ENCODE data around the gene FAM13B. TPM values are rescaled to one million over a fixed set of nuclear protein-coding genes. Genes with fewer than 3 reads are reported as not detected.
"Not testable (repeated sequence)": the region's sequence is repeated elsewhere in the genome, so short reads cannot be mapped to it uniquely, and the experiment has no call there.

Gene FAM13B
- total RNA-seq, 4 donors from 2014 or later, result 3.4 to 7.9 (median 4.1) TPM

DNA sequence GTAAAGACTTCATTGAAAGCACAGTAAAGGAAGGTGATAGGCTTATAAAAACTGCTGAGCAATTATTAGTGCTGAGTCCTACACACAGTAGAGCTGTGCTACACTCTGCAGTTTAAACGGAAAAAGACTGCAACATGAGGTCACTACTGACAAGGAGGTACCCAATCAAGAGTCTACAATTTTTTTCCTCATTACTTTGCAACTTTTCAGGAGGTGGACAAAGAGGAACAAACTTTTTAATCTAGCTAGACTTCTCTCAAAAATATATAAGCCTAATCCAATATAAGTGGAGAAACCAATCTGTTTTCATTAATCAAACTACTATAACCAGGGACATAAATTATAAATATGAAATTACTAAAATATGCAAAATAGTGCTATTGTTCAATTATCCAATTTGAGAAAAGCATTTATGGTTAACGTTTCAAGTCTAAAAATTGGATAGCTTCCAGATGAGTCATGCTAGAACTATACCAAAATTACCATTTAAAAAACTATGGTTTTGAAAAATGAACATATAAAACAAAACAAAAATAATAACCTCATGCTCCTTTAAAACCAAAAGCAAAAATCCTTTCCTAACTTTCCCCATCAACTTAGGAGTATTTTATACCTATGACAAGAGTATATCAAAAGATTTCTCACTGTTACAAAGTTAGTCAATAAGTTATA lies 37.7 kb downstream of the FAM13B start:
- Histone ChIP-seq H3K27ac (no peak overlapping the region), H3K9me3 (no peaks in the 10 kb centered on the region), H3K4me1 (peaks cover 6 to 24% of the 10 kb centered on the region in 2 donors), H3K36me3 (no peaks in the 10 kb centered on the region), H3K4me3 (no peak overlapping the region), H3K27me3 (no peaks in the 10 kb centered on the region)
- in situ Hi-C loops (cut with MboI; ENCODE audit: low sequenced_read_pairs in 4 of 4) (no loop called here), intact Hi-C loops (cut with DNase I; ENCODE audit: low total_unique reads) (no loop called here)
- DNase-seq (no peak), ATAC-seq (peak in 1 of 2 donors; percentile 51)
- no peak for TF ChIP-seq POLR2A (IDR thresholded peaks at IDR 0.05)
- TF ChIP-seq, protein P1, sequence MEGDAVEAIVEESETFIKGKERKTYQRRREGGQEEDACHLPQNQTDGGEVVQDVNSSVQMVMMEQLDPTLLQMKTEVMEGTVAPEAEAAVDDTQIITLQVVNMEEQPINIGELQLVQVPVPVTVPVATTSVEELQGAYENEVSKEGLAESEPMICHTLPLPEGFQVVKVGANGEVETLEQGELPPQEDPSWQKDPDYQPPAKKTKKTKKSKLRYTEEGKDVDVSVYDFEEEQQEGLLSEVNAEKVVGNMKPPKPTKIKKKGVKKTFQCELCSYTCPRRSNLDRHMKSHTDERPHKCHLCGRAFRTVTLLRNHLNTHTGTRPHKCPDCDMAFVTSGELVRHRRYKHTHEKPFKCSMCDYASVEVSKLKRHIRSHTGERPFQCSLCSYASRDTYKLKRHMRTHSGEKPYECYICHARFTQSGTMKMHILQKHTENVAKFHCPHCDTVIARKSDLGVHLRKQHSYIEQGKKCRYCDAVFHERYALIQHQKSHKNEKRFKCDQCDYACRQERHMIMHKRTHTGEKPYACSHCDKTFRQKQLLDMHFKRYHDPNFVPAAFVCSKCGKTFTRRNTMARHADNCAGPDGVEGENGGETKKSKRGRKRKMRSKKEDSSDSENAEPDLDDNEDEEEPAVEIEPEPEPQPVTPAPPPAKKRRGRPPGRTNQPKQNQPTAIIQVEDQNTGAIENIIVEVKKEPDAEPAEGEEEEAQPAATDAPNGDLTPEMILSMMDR (IDR thresholded peaks at IDR 0.05 in 4 of 5, conservative IDR thresholded peaks at IDR 0.05 in 1 of 5), result no peak

DNA sequence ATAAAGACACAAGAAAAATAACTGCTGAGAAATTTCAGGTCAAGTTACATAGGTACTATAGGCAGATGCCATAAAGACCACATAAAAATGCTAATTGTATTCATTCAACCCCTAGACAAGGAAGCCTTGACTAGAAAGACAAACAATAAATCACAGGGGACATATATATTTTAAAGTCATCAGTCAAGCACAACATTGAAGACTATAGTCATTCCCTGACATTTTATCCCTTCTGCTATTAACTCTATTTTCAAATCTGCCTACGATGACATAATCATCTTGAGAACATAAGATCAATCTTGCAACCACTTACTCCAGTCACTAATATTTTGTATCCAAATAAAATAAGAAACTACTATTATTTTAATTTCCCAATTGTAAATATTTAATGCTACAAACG lies 38.3 kb downstream of the FAM13B start:
- no peaks in the 10 kb centered on the region for H3K36me3 ChIP-seq
- no peak for DNase-seq
- H3K4me3 ChIP-seq, result no peak overlapping the region
- no peak for TF ChIP-seq POLR2A (IDR thresholded peaks at IDR 0.05)
- TF ChIP-seq, protein P1 (IDR thresholded peaks at IDR 0.05 in 4 of 5, conservative IDR thresholded peaks at IDR 0.05 in 1 of 5), result no peak
- peaks cover 6 to 24% of the 10 kb centered on the region in 2 donors for H3K4me1 ChIP-seq
- in situ Hi-C loops (cut with MboI; ENCODE audit: low sequenced_read_pairs in 4 of 4), result no loop called here
- ATAC-seq, result no peak
- H3K27me3 ChIP-seq, result no peaks in the 10 kb centered on the region
- intact Hi-C loops (cut with DNase I; ENCODE audit: low total_unique reads), result no loop called here
- H3K27ac ChIP-seq, result no peak overlapping the region
- no peaks in the 10 kb centered on the region for H3K9me3 ChIP-seq

DNA sequence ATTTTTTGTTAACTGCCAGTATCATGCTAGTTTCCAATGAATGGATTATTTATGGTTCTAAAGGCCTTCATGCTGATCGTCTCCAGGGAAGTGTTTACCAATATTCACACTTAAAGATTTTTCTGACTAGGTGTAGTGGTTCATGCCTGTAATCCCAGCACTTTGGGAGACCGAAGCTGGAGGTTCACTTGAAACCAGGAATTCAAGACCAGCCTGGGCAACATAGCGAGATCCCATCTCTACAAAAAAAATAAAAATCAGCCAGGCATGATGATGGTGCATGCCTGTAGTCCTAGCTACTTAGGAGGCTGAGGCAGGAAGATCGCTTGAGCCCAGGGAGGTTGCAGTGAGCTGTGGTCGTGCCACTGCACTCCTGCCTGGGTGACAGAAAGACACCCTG lies 43.5 kb downstream of the FAM13B start:
- no peak for DNase-seq
- in situ Hi-C loops (cut with MboI; ENCODE audit: low sequenced_read_pairs in 4 of 4) (no loop called here), intact Hi-C loops (cut with DNase I; ENCODE audit: low total_unique reads) (no loop called here)
- peaks cover 0 to 5% of the 10 kb centered on the region in 2 donors for H3K4me1 ChIP-seq
- H3K4me3 ChIP-seq, result no peak overlapping the region
- H3K27me3 ChIP-seq, result no peaks in the 10 kb centered on the region
- H3K27ac ChIP-seq, result no peak overlapping the region
- ATAC-seq, result no peak
- TF ChIP-seq, protein P1 (IDR thresholded peaks at IDR 0.05 in 4 of 5, conservative IDR thresholded peaks at IDR 0.05 in 1 of 5), result no peak
- no peak for TF ChIP-seq POLR2A (IDR thresholded peaks at IDR 0.05)
- H3K36me3 ChIP-seq, result no peaks in the 10 kb centered on the region
- H3K9me3 ChIP-seq, result no peaks in the 10 kb centered on the region

DNA sequence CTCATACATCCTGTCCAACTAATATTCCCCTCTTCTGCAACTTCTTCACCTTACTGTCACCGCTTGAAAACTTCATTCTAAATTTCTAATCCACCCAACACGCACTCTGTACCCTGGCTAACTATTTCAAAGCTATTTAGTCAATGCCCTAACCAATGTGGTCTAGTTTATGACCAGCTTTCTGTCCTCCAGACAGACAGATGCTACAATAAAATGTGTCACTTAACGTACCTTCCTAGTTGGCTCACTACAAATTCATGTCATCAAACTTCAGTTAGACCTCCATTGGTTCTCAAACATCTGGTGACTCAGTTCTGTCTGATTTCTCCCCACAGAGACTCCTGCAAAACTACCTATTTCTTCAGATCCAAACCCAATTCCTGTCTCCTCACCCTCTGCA lies 57.7 kb downstream of the FAM13B start:
- H3K27ac ChIP-seq, result no peak overlapping the region
- H3K4me1 ChIP-seq, result no peaks in the 10 kb centered on the region
- TF ChIP-seq, protein P1 (IDR thresholded peaks at IDR 0.05 in 4 of 5, conservative IDR thresholded peaks at IDR 0.05 in 1 of 5), result no peak
- TF ChIP-seq POLR2A (IDR thresholded peaks at IDR 0.05), result no peak
- intact Hi-C loops (cut with DNase I; ENCODE audit: low total_unique reads), result no loop called here
- no peaks in the 10 kb centered on the region for H3K9me3 ChIP-seq
- H3K27me3 ChIP-seq, result no peaks in the 10 kb centered on the region
- DNase-seq, result no peak
- in situ Hi-C loops (cut with MboI; ENCODE audit: low sequenced_read_pairs in 4 of 4), result no loop called here
- H3K36me3 ChIP-seq, result peaks cover 0 to 4% of the 10 kb centered on the region in 2 donors
- H3K4me3 ChIP-seq, result no peak overlapping the region
- ATAC-seq, result no peak

DNA sequence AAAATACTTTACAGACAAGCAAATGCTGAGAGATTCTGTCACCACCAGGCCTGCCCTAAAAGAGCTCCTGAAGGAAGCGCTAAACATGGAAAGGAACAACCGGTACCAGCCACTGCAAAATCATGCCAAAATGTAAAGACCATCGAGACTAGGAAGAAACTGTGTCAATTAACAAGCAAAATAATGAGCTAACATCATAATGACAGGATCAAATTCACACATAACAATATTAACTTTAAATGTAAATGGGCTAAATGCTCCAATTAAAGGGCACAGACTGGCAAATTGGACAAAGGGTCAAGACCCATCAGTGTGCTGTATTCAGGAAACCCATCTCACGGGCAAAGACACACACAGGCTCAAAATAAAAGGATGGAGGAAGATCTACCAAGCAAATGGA lies 62.5 kb downstream of the FAM13B start:
- in situ Hi-C loops (cut with MboI; ENCODE audit: low sequenced_read_pairs in 4 of 4); ATAC-seq; H3K36me3 ChIP-seq; H3K4me3 ChIP-seq; intact Hi-C loops (cut with DNase I; ENCODE audit: low total_unique reads); H3K27me3 ChIP-seq; H3K4me1 ChIP-seq; DNase-seq; H3K9me3 ChIP-seq; H3K27ac ChIP-seq: not testable (repeated sequence)
